GM12872 (cell line): ENCODE results near the gene RABAC1.

Source experiments
- CTCF ChIP-seq: IDR thresholded peaks from 3 replicates; pipeline ENCODE4 v1.5.1; 2011; ENCODE audit warnings: low read depth, mild to moderate bottlenecking, low read length, moderate library complexity; ENCODE audit not compliant: insufficient read depth

The RABAC1 gene

DNA sequence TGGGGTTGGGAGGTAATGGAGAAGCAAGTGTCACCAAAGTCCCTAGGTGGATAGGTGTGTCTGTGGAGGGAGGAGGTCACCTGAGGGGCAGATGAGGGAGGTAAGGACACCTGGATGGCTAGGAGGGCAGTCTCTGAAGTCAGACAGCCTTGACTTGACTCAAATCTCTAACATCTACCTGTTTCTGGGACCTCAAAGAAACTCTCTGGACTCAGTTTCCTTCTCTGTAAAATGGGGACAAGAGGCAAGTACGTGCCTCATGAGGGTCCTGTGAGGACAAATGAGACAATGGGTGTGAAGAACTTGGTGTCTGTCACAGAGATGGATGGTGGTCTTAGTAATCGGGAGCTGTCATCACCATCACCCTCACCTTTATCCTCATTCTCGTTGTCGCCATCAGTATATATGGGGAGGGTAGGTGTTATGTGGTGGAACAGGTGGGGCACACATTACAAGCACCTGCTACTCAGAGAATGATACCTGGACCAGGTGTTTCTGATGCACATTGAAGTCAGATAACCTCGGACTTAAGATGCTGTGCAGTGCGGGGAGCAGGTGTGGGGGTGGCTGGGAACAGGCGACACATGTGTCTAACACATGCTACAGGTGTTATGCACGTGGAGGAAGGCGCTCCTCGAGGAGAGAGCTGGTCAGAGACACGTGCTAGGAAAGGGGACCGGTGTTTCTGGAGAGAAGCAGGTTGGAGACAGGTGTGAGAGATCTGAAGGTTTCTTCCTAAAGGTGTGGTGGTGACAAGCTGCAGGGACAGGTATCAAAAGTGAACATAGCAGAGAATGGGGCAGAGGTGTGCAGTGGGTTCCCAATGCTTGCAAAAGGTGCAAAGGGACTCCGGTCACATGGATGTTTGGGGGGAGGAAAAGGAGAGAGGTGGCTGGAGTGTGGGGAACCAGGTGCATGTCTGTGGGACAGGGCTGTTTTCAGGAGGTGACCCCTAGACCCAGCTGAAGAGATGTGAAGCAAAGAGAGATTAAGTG lies 34.7 kb downstream of the RABAC1 start:
- TF ChIP-seq CTCF = no peak

- no peak for TF ChIP-seq CTCF
Observed at GRCh38 chr19:41923045-41923788, 35.9 kb downstream of the RABAC1 start.

DNA sequence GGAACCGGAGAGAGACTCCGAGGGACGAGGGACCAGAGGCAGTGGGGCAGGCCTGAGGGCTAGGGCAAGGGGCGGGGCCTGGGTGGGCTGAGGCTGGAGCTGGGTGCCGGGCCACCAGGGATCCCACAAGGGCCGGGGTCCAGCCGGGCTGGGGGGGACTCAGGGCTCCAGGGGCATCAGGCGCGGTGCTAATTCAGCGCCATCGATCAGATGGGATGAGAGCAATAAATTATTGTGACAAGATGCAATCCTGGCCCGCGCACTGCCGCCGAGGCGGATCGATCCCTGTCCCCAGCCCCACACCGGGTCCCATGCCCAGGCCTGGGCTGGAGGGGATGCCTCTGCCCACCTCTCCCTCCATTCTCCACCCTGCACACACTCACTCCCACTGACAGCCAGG lies 36.5 kb downstream of the RABAC1 start:
- no peak for TF ChIP-seq CTCF

DNA sequence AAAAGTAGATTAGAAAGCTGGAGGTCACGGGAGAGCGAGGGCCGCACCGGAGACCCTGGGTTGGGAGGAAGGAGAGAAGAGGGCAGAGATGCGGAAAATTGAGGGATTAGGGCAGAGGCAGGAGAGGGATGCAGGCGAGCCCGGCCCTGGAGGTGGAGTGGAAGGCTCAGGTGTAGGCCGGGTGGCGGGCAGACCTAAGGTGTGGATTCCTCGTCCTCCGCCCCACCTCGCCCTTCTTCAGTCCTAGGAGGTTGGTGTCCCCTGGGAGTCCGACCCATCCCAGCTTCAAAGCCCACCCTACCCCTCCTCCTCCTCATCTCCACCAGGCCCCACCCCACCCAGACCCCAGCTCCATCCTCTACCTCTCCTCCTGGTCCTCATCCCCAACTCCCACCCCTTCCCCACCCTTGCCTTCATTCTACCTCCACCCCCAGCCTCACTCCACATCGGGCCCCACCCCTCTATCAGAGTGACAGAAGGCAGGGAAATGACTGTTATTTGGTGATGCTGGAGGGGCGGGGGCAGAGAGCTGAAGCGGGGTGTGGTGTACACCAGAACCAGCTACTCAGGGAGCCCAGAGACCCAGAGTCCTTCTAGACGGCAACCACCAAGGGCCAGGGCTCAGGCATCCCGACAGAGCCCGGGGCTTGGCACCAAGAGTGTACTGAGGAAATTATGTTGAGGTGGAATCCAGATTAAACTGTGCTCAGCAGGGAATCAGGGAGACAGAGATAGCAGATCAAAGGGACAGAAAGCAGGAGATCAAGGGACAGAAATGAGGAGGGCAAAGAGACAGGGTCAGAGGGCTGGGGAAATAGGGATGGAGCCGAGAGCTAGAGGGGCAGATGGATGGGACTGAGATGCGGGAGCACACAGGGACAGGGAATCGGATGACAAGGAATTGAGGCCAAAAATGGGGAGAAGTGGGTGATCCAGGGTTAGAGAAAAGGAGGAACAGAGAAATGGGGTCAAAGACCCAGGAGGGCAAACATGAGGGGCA lies 37.2 kb downstream of the RABAC1 start:
- TF ChIP-seq CTCF = no peak

DNA sequence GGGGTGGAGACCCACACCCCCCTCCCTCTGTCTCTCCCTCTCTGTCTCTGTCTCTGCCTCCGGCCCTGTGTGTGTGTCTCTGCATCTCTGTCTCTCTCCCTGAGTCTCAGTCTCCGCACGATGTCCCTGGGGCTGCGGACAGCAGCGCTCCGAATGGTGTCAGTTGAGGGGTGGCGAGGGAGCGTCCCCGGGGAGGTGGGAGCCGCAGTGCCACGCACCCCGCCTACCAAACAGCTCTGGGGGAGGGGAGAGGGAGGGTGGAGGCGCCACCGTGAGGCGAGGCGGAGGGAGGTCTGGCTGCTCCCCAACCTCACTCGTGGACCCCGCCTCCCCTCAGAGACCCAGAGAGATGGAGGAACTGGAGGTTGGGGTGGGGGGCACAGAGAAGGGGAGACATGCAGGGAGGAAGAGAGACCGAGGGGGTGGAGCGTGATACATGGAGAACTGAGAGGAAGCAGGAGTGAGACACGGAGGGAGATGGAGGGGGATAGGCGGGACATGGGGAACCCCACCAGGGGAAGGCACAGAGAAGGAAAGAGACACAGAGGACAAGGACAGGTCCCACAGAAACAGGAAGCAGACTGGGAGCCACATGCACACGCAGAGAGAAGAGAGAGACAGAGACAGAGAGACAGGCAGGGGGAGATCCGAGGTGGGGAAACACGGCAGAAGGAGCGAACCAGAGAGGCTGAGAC lies 38.1 kb downstream of the RABAC1 start:
- TF ChIP-seq CTCF = no peak

DNA sequence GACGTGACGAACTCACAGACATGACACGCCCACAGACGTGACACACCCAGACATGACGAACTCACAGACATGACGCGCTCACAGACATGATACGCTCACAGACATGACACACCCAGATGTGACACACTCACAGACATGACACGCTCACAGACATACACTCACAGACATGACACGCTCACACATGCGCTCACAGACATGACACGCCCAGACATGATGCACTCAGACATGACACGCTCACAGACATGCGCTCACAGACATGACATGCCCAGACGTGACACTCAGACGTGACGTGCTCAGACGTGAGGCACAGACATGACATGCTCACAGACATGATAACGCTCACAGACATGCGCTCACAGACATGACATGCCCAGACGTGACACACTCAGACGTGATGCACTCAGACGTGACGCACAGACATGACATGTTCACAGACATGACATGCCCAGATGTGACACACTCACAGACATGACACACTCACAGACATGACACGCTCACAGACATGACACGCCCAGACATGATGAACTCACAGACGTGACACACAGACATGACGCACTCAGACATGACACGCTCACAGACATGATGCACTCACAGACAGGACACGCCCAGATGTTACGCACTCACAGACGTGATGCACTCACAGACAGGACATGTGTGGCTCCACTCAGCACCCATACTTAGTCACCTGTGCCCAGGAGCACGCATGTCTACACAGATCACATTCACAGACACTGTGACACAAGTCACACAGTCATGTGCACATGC lies 39.0 kb downstream of the RABAC1 start:
- TF ChIP-seq CTCF = no peak
